GM19043 (cell line): ENCODE data around the gene PODXL2.
"Not testable (repeated sequence)": the region's sequence is repeated elsewhere in the genome, so short reads cannot be mapped to it uniquely, and the experiment has no call there.

Experiments
- ATAC-seq: cut with Tn5 transposase; IDR thresholded peaks from one replicate; pipeline ENCODE4 v1.9.1; 2021; ENCODE audit warnings: low read depth; ENCODE audit not compliant: unreplicated experiment

Gene PODXL2

GRCh38 chr3:127604546-127605165 lies 24.3 kb upstream of the PODXL2 start:
- no peak for ATAC-seq

GRCh38 chr3:127605547-127605946 lies 23.4 kb upstream of the PODXL2 start:
- ATAC-seq: not testable (repeated sequence)

- no peak for ATAC-seq
Observed at GRCh38 chr3:127606086-127606805, 22.7 kb upstream of the PODXL2 start.

- ATAC-seq: no peak
Observed at GRCh38 chr3:127606981-127607595, 21.9 kb upstream of the PODXL2 start.

- ATAC-seq: no peak
Observed at GRCh38 chr3:127607675-127608361, 21.2 kb upstream of the PODXL2 start.

GRCh38 chr3:127608362-127608718 lies 20.6 kb upstream of the PODXL2 start:
- ATAC-seq: no peak

- no peak for ATAC-seq
Observed at GRCh38 chr3:127610105-127610504, 18.9 kb upstream of the PODXL2 start.

GRCh38 chr3:127611251-127611650 lies 17.7 kb upstream of the PODXL2 start:
- ATAC-seq: no peak

GRCh38 chr3:127612966-127613365 lies 16.0 kb upstream of the PODXL2 start:
- ATAC-seq: no peak

GRCh38 chr3:127613406-127613805 lies 15.6 kb upstream of the PODXL2 start:
- ATAC-seq: no peak

GRCh38 chr3:127614928-127615589 lies 13.9 kb upstream of the PODXL2 start:
- ATAC-seq: no peak

GRCh38 chr3:127615631-127616305 lies 13.2 kb upstream of the PODXL2 start:
- no peak for ATAC-seq

GRCh38 chr3:127616836-127617605 lies 12.0 kb upstream of the PODXL2 start:
- ATAC-seq: no peak

GRCh38 chr3:127618891-127619290 lies 10.1 kb upstream of the PODXL2 start:
- no peak for ATAC-seq

- no peak for ATAC-seq
Observed at GRCh38 chr3:127620637-127621375, 8.2 kb upstream of the PODXL2 start.

GRCh38 chr3:127622031-127622430 lies 7.0 kb upstream of the PODXL2 start:
- no peak for ATAC-seq

- ATAC-seq: no peak
Observed at GRCh38 chr3:127622772-127623576, 6.0 kb upstream of the PODXL2 start.

- no peak for ATAC-seq
Observed at GRCh38 chr3:127624063-127624462, 4.9 kb upstream of the PODXL2 start.
